Upper lobe of right lung (tissue), 1 donor: ENCODE measurements around the gene NDRG4. TPM values are rescaled to one million over a fixed set of nuclear protein-coding genes. Genes with fewer than 3 reads are reported as not detected.

Source experiments
- ATAC-seq: fragments of 200-7000 bp; cut with Tn5 transposase; one replicate; pipeline ENCODE4 v1.9.1; 2020; ENCODE audit warnings: mild to moderate bottlenecking, moderate library complexity
- DNase-seq: peaks from one replicate; pipeline ENCODE4 v3.0.0-alpha.2; 2020
- H3K27ac ChIP-seq: fragments of 200-600 bp; one replicate; pipeline ENCODE4 v1.8.0; 2022
- H3K27me3 ChIP-seq: fragments of 200-600 bp; one replicate; pipeline ENCODE4 v1.8.0; 2022; ENCODE audit warnings: mild to moderate bottlenecking
- H3K36me3 ChIP-seq: fragments of 200-600 bp; one replicate; pipeline ENCODE4 v1.8.0; 2022
- H3K4me1 ChIP-seq: fragments of 200-600 bp; one replicate; pipeline ENCODE4 v1.8.0; 2022
- H3K4me3 ChIP-seq: fragments of 200-600 bp; one replicate; pipeline ENCODE4 v1.8.0; 2022; ENCODE audit warnings: mild to moderate bottlenecking
- H3K9me3 ChIP-seq: fragments of 200-600 bp; one replicate; pipeline ENCODE4 v1.8.0; 2022
- intact Hi-C: fragments of 100-400 bp; cut with DNase I; formaldehyde crosslinking; loops from one replicate; pipeline ENCODE4 v1.11.0; 2022
- total RNA-seq: library from RNA; stranded (reverse); fragmentation: NEBNext Ultra II Directional; extraction: Animal tissue kit (Norgen Biotek cat#: 25700); gene quantifications from one replicate; pipeline ENCODE4 v1.2.1, GENCODE V29; 2021
- TF ChIP-seq, protein P1 (sequence below): fragments of 200-600 bp; IDR thresholded peaks from one replicate; pipeline ENCODE4 v1.8.0; 2022; ENCODE audit warnings: antibody characterized with exemption
- donor health status: DM: no; HTN: yes; CAD: no; lungs with severe emphysema.

The NDRG4 gene
- total RNA-seq, 1 donor from 2014 or later = 48.1 TPM

DNA sequence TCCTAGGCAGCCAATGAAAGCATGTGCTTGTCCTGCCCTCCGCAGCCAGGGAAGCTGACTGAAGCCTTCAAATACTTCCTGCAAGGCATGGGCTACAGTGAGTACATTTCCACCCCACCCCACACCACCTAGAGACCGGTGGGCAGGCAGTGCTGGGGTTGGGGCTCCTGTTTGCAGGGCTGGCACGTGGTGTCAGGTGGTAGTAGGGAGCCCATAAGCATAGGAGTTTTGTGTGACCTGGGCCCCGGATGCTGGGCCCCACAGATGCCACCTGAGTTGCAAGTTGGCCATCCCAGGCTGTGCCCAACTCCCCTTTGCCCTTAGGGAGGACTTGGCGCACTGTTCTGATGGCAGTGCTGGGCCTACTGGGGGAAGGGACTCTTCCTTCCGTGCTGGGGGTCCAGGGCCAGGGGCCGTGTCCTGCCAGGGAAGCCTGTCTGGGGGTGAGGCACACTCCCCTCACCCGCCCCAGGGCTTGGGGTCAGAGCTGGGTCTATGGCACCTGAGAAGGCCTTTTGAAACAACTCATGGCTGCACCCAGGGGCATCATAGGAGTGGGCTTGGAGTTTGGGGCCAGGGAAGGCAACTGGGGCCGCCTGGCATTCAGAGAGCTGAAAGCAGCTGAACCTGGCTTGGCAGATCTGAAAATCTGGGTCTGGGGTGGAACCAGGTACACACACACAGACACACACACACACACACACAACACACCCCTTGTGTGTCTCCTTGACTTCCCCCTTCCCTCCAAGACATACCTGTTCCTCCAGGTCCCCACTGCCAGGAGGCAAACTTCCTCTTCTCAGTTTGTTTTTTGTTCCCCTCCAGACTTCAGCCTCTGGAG, 9.5 kb downstream of the NDRG4 start:
- intact Hi-C loops = no loop called here
- peaks cover under 1% of the 10 kb centered on the region for H3K27me3 ChIP-seq
- no peak overlapping the region for H3K27ac ChIP-seq
- H3K4me3 ChIP-seq = no peak overlapping the region
- no peaks in the 10 kb centered on the region for H3K9me3 ChIP-seq
- no peak for ATAC-seq
- H3K4me1 ChIP-seq = peaks cover 3% of the 10 kb centered on the region
- H3K36me3 ChIP-seq = no peaks in the 10 kb centered on the region
- TF ChIP-seq, protein P1, sequence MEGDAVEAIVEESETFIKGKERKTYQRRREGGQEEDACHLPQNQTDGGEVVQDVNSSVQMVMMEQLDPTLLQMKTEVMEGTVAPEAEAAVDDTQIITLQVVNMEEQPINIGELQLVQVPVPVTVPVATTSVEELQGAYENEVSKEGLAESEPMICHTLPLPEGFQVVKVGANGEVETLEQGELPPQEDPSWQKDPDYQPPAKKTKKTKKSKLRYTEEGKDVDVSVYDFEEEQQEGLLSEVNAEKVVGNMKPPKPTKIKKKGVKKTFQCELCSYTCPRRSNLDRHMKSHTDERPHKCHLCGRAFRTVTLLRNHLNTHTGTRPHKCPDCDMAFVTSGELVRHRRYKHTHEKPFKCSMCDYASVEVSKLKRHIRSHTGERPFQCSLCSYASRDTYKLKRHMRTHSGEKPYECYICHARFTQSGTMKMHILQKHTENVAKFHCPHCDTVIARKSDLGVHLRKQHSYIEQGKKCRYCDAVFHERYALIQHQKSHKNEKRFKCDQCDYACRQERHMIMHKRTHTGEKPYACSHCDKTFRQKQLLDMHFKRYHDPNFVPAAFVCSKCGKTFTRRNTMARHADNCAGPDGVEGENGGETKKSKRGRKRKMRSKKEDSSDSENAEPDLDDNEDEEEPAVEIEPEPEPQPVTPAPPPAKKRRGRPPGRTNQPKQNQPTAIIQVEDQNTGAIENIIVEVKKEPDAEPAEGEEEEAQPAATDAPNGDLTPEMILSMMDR = no peak
- peak; percentile 57 for DNase-seq

DNA sequence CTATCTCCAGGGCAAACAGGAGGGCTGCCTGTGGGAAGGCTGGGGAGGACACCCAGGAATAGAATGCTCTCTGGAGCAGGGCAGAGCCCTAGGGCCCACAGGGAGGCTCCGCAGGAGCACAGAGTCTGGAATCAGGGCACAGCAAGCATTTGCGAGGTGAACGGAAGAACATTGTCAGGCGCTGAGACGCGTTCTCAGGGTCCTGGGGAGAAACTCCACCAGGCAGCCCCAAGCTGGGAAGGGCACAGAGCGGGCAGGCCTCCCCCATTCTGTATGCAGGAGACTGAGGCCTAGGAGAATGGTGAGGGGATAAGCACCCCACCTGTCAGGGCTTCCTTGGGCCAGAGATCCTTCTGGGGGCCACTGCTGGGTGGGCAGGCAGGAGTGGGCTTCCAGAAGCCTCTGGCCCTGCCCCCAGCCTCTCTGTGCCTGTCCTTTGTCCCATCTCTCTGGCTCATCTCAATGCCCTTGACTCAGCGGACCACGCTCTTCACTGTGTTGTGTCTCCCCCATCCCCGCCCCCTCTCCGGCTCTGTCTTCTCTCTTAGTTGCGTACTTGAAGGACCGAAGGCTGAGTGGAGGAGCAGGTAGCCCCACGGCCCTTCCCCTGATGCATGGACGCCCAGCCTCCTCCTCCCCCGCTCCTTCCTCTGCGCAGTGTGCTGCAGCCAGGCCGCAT, 10.3 kb downstream of the NDRG4 start:
- TF ChIP-seq, protein P1 = no peak
- Histone ChIP-seq H3K4me3 (no peak overlapping the region), H3K36me3 (no peaks in the 10 kb centered on the region), H3K9me3 (no peaks in the 10 kb centered on the region), H3K27ac (no peak overlapping the region), H3K27me3 (no peaks in the 10 kb centered on the region), H3K4me1 (peaks cover 7% of the 10 kb centered on the region)
- DNase-seq (peak; percentile 60), ATAC-seq (no peak)
- intact Hi-C loops = no loop called here

DNA sequence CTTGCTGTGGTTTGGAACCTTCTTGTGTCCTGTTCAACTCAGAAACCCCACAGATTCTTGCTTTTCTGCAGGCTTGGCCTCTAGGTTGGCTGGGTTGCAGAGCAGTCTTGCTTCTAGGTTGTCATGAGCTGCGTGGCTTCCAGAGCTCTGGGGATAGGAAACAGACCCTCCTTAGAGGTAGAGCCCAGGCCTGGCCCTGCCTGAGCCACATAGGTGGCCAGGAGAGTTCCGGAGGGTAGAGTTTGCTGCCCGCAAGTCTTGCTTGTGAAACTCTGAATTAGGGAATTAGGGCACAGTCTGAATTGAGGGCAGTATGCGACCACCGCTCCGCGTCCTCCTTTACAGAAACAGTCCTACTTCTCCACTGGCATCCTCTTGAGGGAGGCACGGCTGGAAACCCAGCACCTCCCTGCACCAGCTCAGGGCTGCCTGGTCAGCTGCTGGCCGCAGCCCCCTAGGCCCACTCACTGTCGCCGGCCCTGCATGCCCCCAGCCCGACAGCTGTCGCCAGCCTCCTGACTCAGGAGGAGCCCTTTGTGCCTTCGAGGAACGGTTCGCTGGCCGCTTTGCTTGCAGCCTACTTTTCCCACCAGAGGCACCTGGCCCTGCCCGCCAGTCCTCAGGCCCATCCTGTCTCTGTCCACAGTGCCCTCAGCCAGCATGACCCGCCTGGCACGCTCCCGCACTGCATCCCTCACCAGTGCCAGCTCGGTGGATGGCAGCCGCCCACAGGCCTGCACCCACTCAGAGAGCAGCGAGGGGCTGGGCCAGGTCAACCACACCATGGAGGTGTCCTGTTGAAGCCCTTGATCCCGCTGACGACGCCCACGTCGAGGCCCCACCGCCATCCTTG, 11.1 kb downstream of the NDRG4 start:
- DNase-seq = peak; percentile 61
- TF ChIP-seq, protein P1 = no peak
- Histone ChIP-seq H3K27ac (no peak overlapping the region), H3K27me3 (no peaks in the 10 kb centered on the region), H3K9me3 (no peaks in the 10 kb centered on the region), H3K4me1 (peaks cover 7% of the 10 kb centered on the region), H3K4me3 (no peak overlapping the region), H3K36me3 (no peaks in the 10 kb centered on the region)
- intact Hi-C loops = no loop called here
- no peak for ATAC-seq

DNA sequence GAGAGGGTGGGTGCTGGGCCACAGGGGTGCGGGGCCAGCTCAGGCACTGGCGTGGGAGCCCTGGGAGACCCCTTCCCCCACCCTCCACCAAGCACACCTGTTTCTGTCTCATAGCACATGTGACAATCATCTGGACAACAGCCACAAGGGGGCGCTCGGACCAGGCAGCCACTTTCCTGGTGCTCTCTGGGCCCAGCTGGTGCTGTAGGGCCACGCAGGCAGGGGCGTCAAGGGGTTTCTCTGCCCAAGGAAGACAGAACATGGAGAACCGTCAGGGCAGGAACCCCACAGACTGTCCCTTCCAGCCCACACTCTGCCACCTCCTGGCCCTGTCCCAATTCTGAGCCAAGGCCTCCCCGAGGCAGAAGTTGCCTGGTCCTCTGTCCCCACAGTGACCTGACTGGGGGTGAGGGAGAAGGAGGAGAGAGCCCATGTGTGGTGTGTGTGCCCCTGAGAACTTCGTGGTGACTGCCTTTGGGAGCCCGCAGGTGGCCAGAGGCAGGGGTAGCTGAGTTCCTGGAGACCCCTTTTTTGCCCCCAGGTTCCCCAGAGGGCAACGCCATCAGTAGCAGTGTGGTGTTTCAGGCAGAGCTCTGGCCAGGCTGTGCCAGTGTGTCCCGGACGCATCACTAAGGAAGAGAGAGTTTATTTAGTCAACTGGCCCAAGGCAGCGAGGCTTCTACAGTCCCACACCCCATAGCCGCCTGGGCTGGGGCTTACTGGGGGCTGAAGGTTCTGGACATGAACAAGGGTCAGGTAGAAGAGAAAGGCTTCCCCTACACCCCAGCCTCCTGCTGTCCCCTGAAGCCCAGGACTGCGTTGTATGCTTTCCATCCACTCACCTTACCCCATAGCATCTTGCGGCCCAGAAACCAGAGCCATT, 12.2 kb downstream of the NDRG4 start:
- H3K4me3 ChIP-seq = no peak overlapping the region
- H3K9me3 ChIP-seq = no peaks in the 10 kb centered on the region
- peaks cover 16% of the 10 kb centered on the region for H3K4me1 ChIP-seq
- no peak overlapping the region for H3K27ac ChIP-seq
- intact Hi-C loops = no loop called here
- TF ChIP-seq, protein P1 = peak; percentile 69
- H3K36me3 ChIP-seq = peaks cover 4% of the 10 kb centered on the region
- ATAC-seq = peak; percentile 39
- H3K27me3 ChIP-seq = no peaks in the 10 kb centered on the region
- peak; percentile 87 for DNase-seq

DNA sequence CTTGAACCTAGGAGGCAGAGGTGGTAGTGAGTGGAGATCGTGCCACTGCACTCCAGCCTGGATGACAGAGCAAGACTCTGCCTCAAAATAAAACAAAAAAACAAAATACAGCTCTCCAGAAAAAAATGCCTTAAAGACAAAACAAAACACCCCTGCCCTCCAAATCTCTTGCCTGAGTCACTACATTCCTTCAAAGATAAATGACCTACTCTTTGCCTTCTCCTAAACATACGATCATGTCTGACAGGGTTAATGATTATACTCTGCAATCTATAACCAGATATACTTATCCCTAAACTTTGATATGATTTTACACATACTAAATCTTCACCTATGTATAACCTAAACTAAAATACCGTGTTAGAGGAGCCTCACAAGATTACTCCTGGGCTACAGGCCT, 13.9 kb downstream of the NDRG4 start:
- TF ChIP-seq, protein P1 = no peak
- no peak overlapping the region for H3K27ac ChIP-seq
- H3K4me3 ChIP-seq = no peak overlapping the region
- H3K4me1 ChIP-seq = peaks cover 16% of the 10 kb centered on the region
- ATAC-seq (no peak), DNase-seq (no peak)
- no peaks in the 10 kb centered on the region for H3K27me3 ChIP-seq
- intact Hi-C loops = no loop called here
- no peaks in the 10 kb centered on the region for H3K9me3 ChIP-seq
- H3K36me3 ChIP-seq = peaks cover 20% of the 10 kb centered on the region
